ENCODE data around the gene UNC13D. TPM values are rescaled to one million over a fixed set of nuclear protein-coding genes. Genes with fewer than 3 reads are reported as not detected.
"Not testable (repeated sequence)": the region's sequence is repeated elsewhere in the genome, so short reads cannot be mapped to it uniquely, and the experiment has no call there.

UNC13D gene
- total RNA-seq, 1 donor from 2014 or later = 206 TPM

DNA sequence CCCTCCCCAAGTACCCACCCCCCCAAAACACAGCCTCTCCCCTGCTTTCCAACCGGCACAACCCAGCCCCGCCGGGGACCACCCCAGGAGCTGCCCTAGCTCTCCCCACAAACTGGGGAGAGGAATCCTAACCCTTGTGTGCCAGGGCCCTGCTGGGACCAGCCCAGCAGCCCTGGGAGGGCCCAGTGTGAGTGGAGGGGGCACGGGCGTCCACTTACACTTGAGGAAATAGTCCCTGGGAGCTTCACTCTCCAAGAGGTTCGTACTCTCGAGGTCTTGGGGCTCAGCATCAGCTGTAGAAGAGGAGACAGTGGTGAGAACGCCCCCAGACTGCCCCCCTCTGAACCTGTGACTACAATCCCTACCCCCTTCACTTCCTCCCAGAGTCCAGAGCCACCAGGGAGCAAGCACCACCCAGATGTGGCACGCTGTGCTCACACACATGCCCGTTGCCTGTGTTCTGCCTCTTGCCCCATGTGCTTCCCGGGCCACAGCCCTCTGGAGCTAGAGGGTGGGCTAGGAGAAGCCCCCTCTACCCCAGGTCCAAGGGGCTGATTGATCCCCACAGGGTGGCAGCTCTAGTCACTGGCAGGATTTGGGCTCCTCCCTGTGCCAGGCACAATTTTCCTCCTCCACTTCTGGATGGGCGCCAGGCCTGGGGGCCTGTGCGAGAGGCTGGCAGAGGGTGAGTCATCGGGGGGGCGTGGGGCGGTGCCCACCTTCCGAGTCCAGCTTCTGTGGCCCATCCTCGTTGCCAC lies 31.2 kb upstream of the UNC13D start:
- intact Hi-C loops (cut with micrococcal nuclease) = no loop called here

DNA sequence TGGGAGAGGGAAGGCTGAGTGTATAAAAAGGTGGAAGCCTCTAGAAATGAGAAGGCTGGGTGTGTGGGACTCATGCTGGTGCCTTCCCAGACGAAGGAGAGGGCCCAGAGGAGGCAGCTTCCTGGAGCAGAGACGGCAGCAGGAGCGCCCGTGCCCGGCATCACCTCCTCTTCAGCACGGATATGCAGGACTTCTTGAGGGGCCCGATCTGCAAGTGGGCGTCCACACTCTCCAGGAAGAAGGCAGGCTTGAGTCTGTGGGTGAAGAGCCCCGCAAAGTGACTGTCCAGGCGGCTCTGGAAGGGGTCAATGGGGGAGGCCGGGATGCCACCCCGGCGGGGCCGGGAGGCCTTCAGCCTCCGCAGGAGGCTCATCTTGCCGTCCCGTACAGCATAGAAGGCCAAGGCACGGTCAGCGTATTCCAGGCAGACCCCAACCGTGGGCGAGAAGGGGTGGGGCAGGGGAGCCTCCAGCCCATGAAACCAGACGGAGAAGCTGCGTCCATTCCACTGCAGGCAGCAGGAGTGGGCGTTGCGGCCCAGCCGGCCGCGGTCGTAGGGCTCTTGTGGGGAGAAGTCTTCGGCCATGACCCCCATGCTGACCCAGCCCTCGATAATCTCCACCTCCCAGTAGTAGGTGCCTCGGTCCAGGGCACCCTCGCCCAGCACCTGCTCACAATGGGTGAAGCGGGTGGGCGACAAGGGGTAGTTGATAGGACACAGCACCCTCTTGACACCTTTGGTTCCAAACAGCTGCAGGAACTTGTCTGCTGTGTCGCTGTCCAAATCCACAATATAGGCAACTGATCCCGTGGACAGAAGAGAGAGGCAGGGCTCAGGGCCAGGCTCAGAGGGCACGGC lies 30.3 kb upstream of the UNC13D start:
- intact Hi-C loops (cut with micrococcal nuclease) = no loop called here

DNA sequence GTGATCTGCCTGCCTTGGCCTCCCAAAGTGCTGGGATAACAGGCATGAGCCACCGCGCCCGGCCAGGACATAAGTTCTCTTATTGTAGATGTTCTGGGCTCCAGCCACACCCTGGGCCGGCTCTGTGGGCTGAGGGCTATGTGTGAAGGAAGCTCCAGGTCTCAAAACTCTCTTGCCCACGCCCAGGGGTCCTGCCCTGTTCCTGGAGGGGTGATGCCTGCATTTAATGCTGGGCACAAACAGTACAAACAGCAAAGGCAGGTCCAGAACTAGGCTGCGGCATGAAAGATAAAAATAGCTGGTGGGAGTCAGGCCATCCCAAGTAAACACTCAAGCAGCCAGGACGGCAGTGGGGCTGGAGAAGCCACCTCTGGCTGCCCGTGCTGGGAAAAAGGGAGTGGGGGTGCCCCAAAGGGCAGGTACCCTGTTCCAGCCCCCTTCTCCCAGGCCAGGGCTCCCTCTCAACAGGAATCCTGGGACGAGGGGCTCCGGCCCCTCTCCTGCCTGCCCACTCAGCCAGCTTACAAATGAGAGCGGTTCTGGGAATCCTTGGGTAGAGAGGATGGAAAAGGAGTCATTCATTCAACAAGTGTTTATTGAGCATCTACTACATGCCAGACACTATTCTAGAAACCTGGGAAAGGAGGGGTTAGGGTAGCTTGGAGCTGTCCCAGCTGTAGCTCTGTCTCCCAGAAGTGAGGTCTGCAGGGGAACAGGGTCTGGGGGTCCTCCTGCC lies 29.6 kb upstream of the UNC13D start:
- intact Hi-C loops (cut with micrococcal nuclease) = no loop called here

DNA sequence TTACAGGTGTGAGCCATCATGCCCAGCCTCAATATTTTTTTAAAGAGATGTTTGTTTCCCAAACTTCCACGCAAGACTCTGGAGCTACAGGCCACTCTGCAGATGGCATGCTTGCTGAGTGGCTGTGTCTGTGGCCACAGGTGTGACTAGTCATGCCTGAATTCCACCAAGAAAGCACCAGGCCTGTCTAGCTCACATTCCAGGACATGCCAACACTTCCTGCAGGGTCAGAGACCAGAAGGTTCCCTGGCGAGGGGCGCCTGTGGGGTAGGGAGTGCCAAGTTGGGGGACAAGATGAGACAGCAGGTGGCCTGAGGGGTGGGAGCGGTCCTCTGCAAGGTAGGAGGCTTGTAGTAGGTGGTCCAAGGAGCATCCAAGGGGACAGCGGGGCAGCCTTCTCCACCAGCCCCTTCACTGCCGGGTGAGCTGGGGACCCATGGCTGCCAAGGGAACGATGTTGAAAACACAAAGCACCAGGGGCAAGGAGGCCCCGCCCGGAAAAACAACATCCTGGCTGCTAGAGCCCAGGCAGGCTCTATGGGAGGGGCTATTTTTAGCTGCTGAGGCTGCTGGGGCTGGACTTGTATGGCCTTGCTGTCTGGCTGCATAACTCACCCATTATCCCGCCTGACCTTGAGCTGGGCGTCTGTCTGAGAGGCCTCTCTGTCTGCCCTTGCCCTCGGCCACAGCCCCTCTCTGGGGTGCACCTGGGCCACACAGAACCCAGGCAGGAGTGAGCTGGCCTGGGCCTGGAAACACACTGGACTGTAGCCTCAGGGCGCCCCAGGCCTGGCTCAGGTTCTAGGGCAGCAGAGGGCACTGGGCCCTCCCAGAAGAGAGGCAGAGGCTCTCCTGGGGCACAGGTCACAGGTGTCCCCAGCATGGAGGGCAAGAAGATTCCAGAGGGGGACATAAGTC lies 28.5 kb upstream of the UNC13D start:
- intact Hi-C loops (cut with micrococcal nuclease) = no loop called here

DNA sequence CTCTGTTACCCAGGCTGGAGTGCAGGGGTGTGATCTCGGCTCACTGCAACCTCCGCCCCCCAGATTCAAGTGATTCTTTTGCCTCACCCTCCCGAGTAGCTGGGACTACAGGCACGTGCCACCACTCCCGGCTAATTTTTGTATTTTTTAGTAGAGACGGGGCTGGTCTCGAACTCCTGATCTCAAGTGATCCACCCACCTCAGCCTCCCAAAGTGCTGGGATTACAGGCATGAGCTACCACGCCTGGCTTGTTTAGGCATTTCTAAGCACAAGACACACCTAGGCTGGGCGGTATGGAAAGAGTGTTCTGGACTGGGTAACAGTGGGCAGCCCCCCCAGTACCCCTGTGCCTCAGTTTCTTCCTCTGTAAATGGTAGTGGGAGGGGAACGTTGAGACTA lies 26.0 kb upstream of the UNC13D start:
- intact Hi-C loops (cut with micrococcal nuclease) = not testable (repeated sequence)

DNA sequence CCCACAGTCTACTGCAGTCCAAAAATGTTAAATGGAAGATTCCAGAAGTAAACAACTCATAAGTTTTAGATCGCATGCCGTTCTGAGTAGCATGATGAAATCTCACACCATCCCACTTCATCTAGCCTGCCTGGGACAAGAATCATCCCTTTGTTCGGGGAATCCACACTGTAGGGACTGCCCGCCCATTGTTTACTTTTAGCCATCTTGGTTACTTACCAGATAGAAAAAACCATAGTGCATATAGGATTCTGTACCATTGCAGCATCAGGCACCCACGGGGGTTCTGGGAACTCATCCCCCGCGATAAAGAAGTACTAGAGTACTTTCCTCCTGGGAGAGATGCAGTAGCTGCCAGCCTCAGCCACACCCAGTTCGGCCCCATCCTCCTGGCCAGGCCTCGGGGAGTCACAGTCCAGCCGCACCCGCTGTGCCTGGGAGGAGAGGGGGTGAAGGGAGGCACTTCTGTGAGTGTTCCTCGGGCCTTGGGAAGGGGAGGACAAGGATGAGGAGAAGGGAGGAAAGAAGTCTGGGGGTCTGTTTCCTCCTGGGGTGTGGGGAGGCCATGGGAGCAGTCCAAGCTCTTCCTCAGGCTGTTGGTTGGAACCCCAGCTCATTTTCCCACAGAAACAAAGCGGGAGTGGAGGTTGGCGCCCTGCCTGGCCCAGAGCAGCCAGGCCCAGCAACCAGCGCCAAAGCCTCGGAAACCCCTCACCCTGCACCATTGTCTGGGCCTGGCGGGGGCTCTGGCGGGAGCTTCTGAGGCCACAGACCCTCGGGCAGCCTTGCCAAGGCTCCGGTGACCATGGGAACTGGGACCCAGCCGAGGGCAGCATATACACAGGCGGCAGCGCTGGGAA lies 25.3 kb upstream of the UNC13D start:
- intact Hi-C loops (cut with micrococcal nuclease) = no loop called here

DNA sequence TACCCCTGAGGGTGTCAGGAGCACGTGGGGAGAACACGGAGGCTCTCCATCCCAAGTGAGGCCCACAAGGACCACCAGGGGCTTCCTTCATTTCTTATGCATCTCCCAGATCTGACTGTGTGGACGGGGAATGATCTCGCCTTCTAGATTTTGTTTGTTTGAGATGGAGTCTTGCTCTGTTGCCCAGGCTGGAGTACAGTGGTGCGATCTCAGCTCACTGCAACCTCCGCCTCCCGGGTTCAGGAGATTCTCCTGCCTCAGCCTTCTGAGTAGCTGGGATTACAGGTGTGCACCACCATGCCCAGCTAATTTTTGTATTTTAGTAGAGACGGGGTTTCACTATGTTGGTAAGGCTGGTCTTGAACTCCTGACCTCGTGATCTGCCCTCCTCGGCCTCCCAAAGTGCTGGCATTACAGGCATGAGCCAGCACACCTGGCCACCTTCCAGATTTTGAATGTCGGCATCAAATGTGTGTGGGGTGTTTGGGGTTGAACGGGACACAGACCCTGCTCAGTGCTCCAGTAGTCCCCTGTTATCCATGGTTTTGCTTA lies 24.6 kb upstream of the UNC13D start:
- intact Hi-C loops (cut with micrococcal nuclease) = not testable (repeated sequence)

DNA sequence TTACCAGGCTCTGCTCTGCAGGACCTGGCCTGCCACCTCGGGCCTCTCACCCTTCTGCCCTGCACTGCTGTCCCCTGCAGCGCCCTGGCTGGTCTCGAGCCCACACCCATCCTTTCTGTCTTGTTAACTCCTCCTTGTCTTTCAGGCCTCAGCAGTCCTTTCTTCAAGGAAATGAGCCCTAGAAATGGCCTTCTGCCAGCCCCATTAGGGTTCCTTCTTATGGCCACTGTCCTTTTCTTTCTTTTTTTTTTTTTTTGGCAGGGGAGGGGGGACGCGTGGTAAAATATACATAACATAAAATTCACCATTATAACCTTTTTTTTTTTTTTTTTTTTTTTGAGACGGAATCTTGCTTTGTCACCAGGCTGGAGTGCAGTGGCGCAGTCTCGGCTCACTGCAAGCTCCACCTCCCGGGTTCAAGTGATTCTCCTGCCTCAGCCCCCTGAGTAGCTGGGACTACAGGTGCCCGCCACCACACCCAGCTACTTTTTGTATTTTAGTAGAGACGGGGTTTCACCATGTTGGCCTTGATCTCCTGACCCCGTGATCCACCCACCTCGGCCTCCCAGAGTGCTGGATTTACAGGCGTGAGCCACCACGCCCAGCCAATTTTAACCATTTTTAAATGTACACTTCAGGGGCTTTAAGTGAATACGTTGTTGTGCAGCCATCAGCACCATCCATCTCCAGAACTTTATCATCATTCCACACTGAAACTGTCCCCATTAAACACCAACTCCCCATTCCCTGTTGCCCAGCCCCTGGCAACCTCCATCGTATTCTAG lies 21.4 kb upstream of the UNC13D start:
- intact Hi-C loops (cut with micrococcal nuclease) = not testable (repeated sequence)

DNA sequence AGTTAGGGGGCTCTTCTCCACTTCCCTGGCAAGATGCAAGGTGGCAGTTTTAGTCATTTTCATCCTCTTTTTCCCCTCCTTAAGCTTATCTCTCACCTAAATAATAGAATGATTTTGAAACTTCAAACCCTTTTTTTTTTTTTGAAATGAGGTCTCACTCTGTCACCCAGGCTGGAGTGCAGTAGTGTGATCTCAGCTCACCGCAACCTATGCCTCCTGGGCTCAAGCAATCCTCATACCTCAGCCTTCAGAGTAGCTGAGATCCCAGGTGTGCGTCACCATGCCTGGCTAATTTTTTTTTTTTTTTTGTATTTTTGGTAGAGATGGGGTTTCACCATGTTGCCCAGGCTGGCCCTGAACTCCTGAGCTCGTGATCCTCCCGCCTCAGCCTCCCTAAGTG lies 20.7 kb upstream of the UNC13D start:
- intact Hi-C loops (cut with micrococcal nuclease) = not testable (repeated sequence)

DNA sequence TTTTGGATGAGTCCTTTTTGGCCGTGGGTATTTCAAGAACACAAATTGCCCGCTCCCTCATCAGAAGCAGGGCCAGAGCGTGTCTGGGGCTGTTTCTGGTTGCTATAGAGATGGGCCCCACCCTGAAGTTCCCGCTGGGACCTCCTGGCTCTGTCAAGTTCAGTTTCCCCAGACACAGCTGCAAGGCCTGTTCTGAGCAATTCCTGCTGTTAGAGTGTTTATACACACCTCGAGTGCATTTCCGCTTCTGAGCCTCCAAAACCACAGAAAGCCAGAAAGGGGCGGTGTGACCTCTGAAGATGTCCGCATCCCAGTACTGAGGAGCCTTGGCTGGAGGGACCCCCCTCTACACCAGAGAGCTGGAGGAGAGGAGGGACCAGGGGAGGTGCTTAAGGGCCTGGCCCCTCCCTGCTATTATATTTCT lies 20.3 kb upstream of the UNC13D start:
- intact Hi-C loops (cut with micrococcal nuclease) = no loop called here

DNA sequence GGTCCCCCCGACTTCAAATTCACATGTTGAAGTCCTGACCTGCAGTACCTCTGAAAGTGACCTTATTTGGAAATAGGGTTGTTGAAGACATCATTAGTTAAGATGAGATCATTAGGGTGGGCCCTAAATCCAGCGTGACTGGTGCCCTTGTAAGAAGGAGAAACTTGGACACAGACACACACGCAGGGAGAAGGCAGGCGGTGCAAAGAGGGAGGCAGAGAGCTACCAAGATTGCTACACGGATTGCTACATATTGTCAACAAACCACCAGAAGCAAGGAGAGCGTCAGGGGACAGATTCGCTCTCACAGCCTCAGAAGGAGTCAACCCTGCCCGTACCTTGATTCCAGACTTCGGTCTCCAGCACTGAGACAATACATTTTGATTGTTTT lies 17.7 kb upstream of the UNC13D start:
- intact Hi-C loops (cut with micrococcal nuclease) = no loop called here

DNA sequence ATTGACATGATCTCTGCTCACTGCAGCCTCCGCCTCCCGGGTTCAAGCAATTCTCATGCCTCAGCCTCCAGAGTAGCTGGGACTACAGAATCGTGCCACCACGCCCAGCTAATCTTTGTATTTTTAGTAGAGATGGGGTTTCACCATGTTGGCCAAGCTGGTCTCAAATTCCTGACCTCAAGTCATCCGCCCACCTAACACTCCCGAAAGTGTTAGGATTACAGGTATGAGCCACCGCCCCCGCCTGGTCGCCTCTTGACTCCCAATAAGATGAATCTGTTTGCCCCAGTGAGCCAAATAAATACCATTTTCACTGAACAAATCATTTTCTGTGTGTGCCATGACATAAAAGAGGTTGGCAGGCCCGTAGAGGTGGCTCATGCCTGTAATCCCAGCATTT lies 15.2 kb upstream of the UNC13D start:
- intact Hi-C loops (cut with micrococcal nuclease) = loop anchor here (5.0 kb wide), 1 partner anchor 192 kb away; the partner anchor contains the start of genes RECQL5 and SAP30BP

DNA sequence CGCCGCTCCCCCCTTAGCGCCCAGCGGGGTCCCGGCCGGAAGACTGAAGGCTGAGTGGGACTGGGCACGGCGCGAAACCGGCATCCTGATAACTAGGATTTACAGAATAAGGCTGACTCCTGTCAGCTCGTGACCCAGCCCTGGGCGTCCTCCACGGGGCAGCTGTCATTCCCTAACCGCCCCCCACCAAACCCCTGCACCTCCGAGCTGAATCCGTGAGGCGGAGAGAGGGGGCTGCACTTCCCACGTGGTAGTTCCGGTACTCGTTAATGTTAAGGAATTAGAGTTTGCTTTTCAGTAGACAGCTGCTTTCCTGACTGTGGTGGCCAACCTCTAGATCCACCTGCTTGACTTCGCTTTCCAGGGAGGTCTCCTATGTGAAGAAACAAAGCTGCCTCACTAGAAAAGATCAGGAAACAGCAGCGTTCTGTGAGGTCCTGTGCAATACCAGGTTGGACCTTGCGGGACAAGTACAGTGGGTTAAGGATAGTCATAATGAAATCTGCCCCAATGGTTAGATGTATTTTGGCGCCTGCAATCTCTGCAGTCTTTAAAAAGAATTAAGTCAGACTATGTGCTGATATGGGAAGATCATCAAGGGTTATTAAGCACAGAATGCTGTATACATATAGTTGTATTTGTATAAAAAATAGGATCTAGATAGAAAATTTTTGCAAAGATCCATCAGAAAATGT lies 12.0 kb upstream of the UNC13D start:
- intact Hi-C loops (cut with micrococcal nuclease) = loop anchor here (5.0 kb wide), 1 partner anchor 189 kb away; the partner anchor contains the start of genes RECQL5 and SAP30BP

DNA sequence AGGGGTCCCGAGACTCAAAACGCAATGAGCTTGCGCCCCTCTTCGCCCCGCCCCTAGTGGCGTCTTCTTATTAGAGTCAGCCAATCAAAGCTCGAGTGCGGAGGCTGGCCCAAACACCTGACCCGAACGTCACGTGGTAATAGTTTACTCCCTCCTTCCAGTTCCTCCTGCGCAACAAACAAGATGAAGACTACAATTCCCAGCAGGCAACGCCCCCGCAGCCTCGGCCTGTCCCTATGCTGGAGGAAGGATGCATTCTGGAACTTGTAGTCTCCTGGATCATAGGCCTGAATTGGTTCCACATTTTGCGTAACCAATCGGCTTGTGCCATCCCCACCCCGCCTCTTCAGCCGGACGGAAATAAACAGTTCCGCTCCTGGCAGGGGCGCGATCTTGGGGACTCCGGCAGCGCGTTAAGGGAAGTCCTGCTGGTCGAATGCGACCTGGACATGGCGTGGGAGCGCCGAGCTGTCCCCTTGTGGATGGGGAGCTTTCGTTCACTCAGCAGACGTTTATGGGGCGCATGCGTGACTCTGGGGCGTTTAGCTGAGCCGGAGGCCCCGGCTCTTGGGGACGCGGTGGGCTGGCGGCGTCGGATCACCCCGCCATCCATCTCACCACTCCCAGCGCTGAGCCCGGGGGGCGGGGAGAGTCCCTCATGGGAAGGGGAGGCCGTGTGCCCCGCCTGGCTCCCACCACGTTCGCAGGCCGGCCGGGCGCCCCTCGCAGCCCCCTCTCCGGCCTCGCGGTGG lies 11.3 kb upstream of the UNC13D start, which contains the start of gene WBP2:
Gene WBP2 (minus strand): TSS at position 26 of the 752 bp plus-strand sequence. CDS start 38 bp downstream, outside the sequence.
- intact Hi-C loops (cut with micrococcal nuclease) = loop anchor here (1.0 to 5.0 kb wide), 7 partner anchors 11 to 188 kb away; partner anchors contain the start of genes MRPL38, RECQL5, SAP30BP and TRIM65

DNA sequence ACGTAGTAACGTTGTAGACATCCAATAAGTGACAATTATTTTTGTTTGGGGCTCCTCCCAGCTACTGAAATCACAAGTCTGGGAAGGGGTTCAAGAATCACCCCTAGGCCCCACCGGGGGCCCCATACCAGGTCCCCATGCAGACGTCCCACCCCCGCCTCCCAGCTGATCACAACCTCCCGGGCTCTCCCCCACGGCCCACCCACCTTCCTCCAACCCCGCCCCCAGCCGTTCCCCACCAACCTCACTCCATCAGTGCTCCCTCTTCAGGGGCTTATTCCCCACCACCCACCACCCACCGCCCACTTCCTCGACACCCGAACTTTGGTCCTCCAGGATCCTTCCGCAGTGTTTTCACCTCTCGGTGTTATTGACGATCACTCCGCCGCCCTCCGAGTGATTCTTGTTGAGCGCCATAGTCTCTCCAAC lies 10.7 kb upstream of the UNC13D start:
- intact Hi-C loops (cut with micrococcal nuclease) = loop anchor here (1.0 to 5.0 kb wide), 7 partner anchors 11 to 188 kb away; partner anchors contain the start of genes MRPL38, RECQL5, SAP30BP and TRIM65

DNA sequence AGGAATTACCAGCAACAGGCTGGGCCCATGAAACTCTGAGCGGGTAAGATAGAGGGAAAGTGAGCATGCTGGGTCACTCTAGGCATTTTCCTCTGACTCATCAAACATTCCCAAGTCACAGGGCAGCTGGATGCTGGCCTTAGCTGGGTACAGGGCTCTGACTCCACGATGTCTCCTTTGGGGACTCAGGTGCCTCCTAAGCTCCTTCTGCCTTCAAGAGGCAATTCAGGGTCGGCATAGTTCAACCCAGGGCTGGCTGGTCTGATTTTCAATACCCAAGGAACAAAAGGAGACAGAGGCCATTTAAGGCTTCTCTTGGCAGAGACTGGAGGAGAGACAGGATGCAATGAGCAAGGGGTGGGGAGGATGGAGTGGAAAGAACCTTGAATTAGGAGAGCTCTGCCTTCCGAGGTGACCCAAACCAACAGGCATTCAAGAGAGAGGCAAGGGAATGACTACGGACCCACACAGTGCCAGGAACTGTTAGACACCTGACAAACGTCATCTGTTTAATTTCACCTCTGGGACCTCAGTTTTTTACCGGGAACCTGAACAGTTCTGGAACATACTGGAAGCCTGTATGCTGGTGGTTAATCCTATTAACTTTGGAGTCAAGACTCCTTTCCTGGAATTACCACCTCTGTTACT lies 10.0 kb upstream of the UNC13D start:
- intact Hi-C loops (cut with micrococcal nuclease) = loop anchor here (2.0 kb wide), 3 partner anchors 23 to 51 kb away; partner anchors contain the start of genes MRPL38 and TRIM65
